ENCODE measurements around the gene EPB41L4B.

The EPB41L4B gene

GRCh38 chr9:109319626-109320241 lies 1.1 kb downstream of the EPB41L4B start:
- DNase-seq, result no peak

- DNase-seq, result no peak
These were observed 1.7 kb downstream of the EPB41L4B start for GRCh38 chr9:109319017-109319625.

- no peak for DNase-seq
These were observed 2.7 kb downstream of the EPB41L4B start for GRCh38 chr9:109317979-109318741.

- DNase-seq, result no peak
These were observed 3.4 kb downstream of the EPB41L4B start for GRCh38 chr9:109317311-109317978.

- DNase-seq, result no peak
These were observed 4.6 kb downstream of the EPB41L4B start for GRCh38 chr9:109316207-109316640.

GRCh38 chr9:109315480-109316206 lies 5.2 kb downstream of the EPB41L4B start:
- no peak for DNase-seq

GRCh38 chr9:109314011-109314531 lies 6.8 kb downstream of the EPB41L4B start:
- DNase-seq, result no peak

GRCh38 chr9:109313351-109313750 lies 7.5 kb downstream of the EPB41L4B start:
- DNase-seq, result no peak

- DNase-seq, result no peak
These were observed 8.1 kb downstream of the EPB41L4B start for GRCh38 chr9:109312783-109313182.

- DNase-seq, result no peak
These were observed 9.1 kb downstream of the EPB41L4B start for GRCh38 chr9:109311731-109312130.

GRCh38 chr9:109311286-109311685 lies 9.6 kb downstream of the EPB41L4B start:
- DNase-seq, result no peak

GRCh38 chr9:109310486-109310901 lies 10.4 kb downstream of the EPB41L4B start:
- DNase-seq, result no peak

GRCh38 chr9:109309282-109309681 lies 11.6 kb downstream of the EPB41L4B start:
- no peak for DNase-seq

- DNase-seq, result no peak
These were observed 13.2 kb downstream of the EPB41L4B start for GRCh38 chr9:109307380-109308240.

- no peak for DNase-seq
These were observed 15.1 kb downstream of the EPB41L4B start for GRCh38 chr9:109305801-109306200.

- DNase-seq, result no peak
These were observed 16.5 kb downstream of the EPB41L4B start for GRCh38 chr9:109304347-109304746.

- DNase-seq, result no peak
These were observed 17.0 kb downstream of the EPB41L4B start for GRCh38 chr9:109303900-109304299.

- DNase-seq, result no peak
These were observed 18.3 kb downstream of the EPB41L4B start for GRCh38 chr9:109302606-109303005.

GRCh38 chr9:109301012-109301411 lies 19.8 kb downstream of the EPB41L4B start:
- no peak for DNase-seq

- no peak for DNase-seq
These were observed 21.0 kb downstream of the EPB41L4B start for GRCh38 chr9:109299891-109300290.

GRCh38 chr9:109297899-109298298 lies 23.0 kb downstream of the EPB41L4B start:
- no peak for DNase-seq
